NCI-H748 (cell line): Measurements from ENCODE around the gene OAF.
"Not testable (repeated sequence)": the region's sequence is repeated elsewhere in the genome, so short reads cannot be mapped to it uniquely, and the experiment has no call there.

Experiments used
- DNase-seq: peaks from one replicate; lab custom pipeline; 2025; ENCODE audit not compliant: unreplicated experiment; lab: John Stamatoyannopoulos, UW

OAF gene

DNA sequence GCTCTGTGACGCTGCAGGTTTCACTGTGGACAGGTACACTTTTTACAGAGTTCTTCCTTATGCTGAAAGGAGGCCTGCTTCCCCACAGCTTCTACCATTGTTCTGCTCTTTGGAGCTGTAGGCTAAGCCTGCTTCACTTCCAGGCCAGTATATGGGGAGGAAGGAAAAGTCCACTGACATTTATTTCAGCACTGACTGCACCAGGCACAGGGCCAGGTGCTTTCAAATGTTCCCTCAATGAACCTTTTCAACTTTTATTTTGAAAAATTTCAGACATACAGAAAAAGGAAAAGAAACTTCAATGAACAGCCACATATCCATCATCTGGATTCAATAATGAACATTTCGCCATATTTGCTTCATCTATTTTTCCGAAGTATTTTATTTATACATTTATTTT, 51.1 kb downstream of the OAF start:
- no peak for DNase-seq

- no peak for DNase-seq
These were observed 56.5 kb downstream of the OAF start for GRCh38 chr11:120267319-120267718.

DNA sequence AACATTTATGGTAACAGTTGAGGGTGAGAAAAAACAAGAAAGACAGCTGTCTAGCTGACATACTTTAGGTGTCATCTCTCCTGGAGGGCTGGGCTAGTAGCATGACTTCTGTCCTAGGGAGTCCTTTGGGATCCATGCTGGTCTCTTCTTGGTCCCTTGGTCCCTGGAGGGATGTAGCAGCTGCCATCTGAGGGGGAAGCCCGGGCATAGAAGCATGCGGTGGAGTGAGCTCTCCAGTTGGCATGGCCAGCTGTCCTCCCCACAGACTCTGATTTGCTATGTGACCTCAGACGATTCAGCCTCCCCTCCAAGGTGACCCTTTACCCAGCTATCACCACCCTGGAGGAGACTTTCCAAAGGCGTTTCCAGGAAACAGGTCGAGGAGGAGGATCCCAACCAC, 57.9 kb downstream of the OAF start:
- no peak for DNase-seq

GRCh38 chr11:120270386-120270785, 59.6 kb downstream of the OAF start:
- DNase-seq: no peak

DNA sequence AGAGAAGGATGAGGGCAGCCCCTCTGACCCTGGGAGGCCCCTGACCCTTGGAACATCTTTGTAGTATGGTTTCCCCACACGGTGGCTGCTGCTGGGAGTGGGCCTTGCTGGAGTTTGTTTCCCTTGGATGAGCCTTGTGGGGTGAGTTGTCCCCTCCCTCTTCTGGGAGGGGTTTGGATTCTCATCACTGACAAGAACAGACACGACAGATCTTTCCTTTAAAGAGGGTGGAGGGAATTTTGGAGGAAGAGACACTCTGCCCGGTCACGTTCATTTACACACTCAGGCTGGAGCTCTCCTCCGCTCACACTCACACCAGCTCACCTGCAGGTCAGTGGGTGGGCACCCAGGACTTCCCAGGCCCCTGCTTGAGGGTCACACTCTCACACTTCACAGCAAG, 60.8 kb downstream of the OAF start:
- no peak for DNase-seq

DNA sequence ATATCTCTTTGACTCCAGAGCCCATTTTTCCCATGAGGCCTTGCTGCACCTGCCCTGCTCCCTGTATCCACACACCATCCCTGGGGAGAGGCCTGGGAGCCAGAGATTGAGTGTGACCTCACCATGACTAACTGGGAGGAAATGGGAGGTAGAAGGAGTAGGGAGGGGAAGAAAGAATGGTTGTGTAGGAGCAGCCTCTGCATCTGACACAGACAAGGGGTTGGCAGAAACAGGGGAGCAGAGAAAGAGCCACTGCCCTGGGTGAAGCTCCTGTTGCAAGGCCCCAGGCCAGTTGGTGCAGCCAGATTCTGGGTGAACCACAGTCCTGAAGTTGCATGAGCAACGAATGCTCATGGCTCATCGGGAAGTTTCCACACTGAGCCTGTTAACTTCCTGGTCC, 61.5 kb downstream of the OAF start:
- no peak for DNase-seq

GRCh38 chr11:120273432-120273831, 62.6 kb downstream of the OAF start:
- DNase-seq: no peak

- DNase-seq: not testable (repeated sequence)
These were observed 63.1 kb downstream of the OAF start for GRCh38 chr11:120273956-120274355.

- DNase-seq: no peak
These were observed 68.7 kb downstream of the OAF start for GRCh38 chr11:120279502-120279901.
